Eye (tissue), 1 donor: ENCODE data around the gene ZNF81.
"Not testable (repeated sequence)": the region's sequence is repeated elsewhere in the genome, so short reads cannot be mapped to it uniquely, and the experiment has no call there.

Experiments
- DNase-seq: peaks from one replicate; pipeline ENCODE4 v3.0.0-alpha.2; 2015

The ZNF81 gene

DNA sequence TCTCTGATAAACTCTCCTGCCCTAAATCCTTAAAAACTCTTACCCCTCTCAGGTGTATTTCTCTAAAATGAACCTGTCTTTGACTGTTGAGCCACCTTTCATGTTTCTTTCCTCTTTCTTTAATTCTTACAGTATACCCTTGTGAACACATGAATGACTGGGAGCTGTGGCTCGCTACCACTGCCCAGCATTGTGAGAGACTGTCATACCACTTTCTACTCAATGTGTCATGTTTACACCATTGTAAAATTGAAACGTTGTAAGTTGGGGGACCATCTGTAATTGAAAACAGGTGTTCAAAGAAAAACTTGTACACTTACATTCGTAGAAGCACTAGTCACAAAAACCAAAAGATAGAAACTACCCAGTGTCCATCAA is 100.2 kb downstream of the ZNF81 start:
- no peak for DNase-seq

DNA sequence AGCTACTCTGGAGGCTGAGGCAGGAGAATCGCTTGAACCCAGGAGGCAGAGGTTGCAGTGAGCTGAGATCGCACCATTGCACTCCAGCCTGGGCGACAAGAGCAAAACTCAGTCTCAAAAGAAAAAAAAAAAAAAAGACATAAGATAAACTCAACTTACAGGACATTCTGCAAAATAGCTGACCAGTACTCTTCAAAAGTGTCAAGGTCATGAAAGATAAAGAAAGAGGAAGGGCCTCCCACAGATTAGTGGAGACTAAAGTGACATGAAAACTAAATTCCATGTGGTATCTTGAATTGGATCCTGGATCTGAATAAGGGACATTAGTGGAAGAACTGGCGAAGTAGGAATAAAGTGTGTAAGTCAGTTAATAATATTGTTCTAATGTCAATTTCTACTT is 103.7 kb downstream of the ZNF81 start:
- no peak for DNase-seq

DNA sequence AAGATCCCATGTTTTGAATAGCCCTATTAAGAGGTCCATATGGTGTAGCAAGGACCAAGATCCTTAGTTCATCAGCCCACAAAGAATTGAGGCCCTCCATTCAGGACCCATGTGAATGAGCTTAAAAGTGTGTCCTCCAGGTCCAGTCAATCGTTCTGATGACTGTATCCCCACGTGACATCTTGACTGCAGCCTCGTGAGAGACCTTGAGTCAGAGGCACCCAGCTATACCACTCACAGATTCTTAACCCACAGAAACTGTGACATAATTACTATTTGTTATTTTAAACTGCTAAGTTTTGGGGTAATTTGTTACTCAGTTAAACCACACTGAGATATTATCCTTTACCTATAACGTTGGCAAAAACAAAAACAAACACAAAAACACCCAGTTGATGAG is 104.7 kb downstream of the ZNF81 start:
- DNase-seq = no peak

DNA sequence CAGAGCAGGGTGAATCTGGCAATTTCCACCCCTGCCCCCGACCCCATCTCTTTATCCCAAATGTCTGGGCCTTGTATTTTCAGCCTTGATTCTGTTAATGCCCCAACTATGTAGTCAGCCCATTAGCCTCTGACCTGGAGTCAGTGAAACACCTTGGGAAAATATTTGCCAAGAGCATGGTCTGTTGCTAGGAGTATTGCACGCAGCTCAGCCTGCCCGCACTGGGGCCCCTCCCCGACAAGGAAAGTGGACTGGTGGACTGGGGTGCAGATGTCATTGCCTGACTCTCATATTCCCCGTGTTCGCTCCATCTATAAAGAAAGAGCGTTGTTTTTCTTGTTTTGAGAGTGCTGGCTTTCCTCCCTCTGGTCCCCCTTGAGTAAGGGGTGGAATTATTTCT is 118.6 kb downstream of the ZNF81 start:
- DNase-seq = not testable (repeated sequence)

DNA sequence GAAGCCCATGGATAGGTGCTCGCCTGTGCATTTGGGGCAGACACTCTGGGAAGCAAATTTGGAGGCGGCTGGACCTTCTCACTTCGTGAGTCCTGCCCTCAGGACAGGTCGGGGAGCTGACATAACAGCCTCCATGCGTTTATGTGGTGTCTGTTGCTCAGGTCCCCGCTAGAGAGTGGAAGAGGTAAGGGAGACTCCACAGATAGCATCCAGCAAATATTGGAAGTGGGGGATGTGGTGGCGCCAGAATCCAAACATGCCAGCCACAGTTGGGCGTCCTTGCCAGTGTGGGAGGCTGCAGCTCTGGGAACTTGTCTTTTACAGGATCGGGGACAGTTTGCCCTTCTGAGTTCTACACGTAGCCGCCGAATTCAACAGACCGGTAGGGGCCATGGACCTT is 119.3 kb downstream of the ZNF81 start:
- no peak for DNase-seq

DNA sequence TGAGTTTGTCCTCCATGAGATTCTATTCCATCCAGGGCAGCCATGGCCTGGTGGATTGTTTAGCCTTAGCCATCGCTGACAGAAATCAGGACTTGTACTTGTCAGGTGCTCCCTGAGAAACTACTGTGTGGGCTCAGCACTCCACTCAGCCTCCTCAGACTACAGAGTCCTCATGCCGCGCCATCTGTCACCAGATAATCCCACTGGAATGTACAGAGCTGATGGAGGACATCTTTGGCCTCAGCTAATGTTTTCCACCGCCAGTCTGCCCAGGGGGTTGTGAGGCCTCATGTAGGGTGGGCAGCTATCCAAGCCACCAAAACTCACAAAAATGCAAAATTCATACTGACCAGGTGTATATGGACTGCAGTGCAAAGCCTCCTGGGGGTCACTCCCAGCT is 121.5 kb downstream of the ZNF81 start:
- not testable (repeated sequence) for DNase-seq

DNA sequence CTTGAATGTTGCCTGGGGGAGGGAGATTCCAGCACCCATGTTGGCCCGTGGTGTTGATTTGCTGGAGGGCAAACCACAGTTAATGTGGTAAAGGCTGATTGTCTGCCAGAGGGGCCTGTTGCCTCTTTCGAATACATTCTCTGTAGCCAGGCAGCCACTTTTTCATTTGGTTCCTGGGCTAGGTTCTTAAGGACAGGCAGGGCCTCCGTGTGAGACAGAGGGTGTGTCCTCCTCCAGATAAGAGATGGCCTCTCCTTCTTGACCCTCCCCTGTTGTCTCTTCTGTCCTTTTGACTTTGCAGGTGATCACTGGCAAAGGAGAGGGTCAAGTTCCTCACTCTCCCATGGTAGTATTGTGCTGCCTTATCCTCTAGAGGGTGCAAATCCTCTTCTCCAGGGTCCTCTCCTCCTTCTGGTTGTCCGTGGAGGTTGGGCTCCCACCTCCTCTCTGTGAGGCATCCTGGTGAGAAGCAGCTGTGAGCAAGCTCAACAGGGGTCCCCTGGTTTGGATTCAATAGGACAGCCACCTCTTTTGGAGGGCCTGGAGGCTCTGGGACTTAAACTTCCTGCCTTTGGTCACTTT is 122.2 kb downstream of the ZNF81 start:
- DNase-seq = no peak

DNA sequence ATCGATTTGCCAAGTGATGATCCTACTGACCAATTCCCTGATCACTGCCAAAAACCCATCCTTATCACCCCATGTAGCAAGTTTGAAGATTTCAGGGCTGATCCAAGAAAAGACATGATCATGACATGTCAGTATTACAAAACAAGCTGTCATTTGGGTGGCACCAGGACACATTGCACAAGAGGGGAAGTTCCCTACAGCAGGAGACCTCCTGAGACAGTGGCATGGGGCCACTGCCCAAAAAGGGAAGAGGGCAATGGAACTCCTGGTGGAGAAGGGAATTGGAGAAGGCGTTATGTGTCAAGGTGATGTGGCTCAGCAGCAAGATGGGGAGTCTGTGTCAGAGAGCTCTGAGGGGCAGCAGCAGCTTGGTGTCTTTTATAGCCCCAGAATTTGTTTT is 123.7 kb downstream of the ZNF81 start:
- DNase-seq = no peak

DNA sequence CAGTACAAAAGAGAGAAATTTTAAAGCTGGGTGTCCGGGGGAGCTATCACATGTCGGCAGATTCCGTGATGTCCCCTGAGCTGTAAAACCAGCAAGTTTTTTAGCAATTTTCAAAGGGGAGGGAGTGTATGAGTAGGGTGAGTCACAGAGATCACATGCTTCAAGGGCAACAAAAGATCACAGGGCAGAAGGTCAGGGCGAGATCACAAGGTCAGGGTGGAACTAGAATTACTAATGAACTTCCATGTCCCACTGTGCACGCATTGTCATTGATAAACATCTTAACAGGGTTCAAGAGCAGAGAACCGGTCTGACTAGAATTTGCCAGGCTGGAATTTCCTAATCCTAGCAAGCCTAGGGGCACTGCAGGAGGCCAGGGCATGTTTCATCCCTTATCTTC is 125.1 kb downstream of the ZNF81 start:
- DNase-seq = not testable (repeated sequence)

DNA sequence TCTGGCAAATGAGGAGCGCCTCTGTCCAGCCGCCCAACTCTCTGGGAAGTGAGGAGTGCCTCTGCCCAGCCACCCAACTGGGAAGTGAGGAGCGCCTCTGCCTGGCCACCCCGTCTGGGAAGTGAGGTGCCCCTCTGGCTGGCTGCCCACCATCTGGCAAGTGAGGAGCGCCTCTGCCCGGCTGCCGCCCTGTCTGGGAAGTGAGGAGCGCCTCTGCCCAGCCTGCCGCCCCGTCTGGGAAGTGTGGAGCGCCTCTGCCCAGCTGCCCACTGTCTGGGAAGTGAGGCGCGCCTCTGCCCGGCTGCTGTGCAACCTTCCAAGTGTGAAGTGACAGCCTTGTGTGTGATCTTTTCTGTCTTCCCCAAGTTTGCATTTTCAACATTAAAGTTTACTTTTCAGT is 128.8 kb downstream of the ZNF81 start:
- not testable (repeated sequence) for DNase-seq
